ENCODE measurements around the gene GREB1.

GREB1 gene

GRCh38 chr2:11616851-11617415, 83.1 kb downstream of the GREB1 start:
- no peak for DNase-seq (ENCODE audit: low read depth)
- TF ChIP-seq CTCF (conservative IDR thresholded peaks at IDR 0.05; ENCODE audit: low read depth, low read length): no peak
- H3K4me3 ChIP-seq (ENCODE audit: low read length): no peak overlapping the region

GRCh38 chr2:11617527-11617926, 83.7 kb downstream of the GREB1 start:
- H3K4me3 ChIP-seq (ENCODE audit: low read length): no peak overlapping the region
- DNase-seq (ENCODE audit: low read depth): no peak
- TF ChIP-seq CTCF (conservative IDR thresholded peaks at IDR 0.05; ENCODE audit: low read depth, low read length): no peak

GRCh38 chr2:11617984-11618707, 84.3 kb downstream of the GREB1 start:
- TF ChIP-seq CTCF (conservative IDR thresholded peaks at IDR 0.05; ENCODE audit: low read depth, low read length): no peak
- no peak overlapping the region for H3K4me3 ChIP-seq (ENCODE audit: low read length)
- no peak for DNase-seq (ENCODE audit: low read depth)

- H3K4me3 ChIP-seq (ENCODE audit: low read length): no peak overlapping the region
- DNase-seq (ENCODE audit: low read depth): no peak
- TF ChIP-seq CTCF (conservative IDR thresholded peaks at IDR 0.05; ENCODE audit: low read depth, low read length): no peak
These were observed 84.8 kb downstream of the GREB1 start for GRCh38 chr2:11618708-11619062.

- no peak for DNase-seq (ENCODE audit: low read depth)
- H3K4me3 ChIP-seq (ENCODE audit: low read length): no peak overlapping the region
These were observed 87.6 kb downstream of the GREB1 start for GRCh38 chr2:11621410-11621809.

GRCh38 chr2:11622611-11623010, 88.8 kb downstream of the GREB1 start:
- DNase-seq (ENCODE audit: low read depth): no peak
- H3K4me3 ChIP-seq (ENCODE audit: low read length): no peak overlapping the region
- no peak for TF ChIP-seq CTCF (conservative IDR thresholded peaks at IDR 0.05; ENCODE audit: low read depth, low read length)

More at GRCh38 chr2:11621410-11621809, 87.6 kb downstream of the GREB1 start:
- TF ChIP-seq CTCF (conservative IDR thresholded peaks at IDR 0.05; ENCODE audit: low read depth, low read length): no peak

- no peak for TF ChIP-seq CTCF (conservative IDR thresholded peaks at IDR 0.05; ENCODE audit: low read depth, low read length)
- DNase-seq (ENCODE audit: low read depth): no peak
- no peak overlapping the region for H3K4me3 ChIP-seq (ENCODE audit: low read length)
These were observed 91.0 kb downstream of the GREB1 start for GRCh38 chr2:11624893-11625292.

Measured in retinal pigment epithelial cell (primary cell).